Fibroblast of lung (primary cell): Measurements from ENCODE around the gene TSPAN9. TPM values are rescaled to one million over a fixed set of nuclear protein-coding genes. Genes with fewer than 3 reads are reported as not detected.

Experiments used
- DNase-seq, 2 donors: peaks; one replicate each; pipeline versions ENCODE4 v3.0.0 to v3.0.0-alpha.2; 2010; ENCODE audit warnings: low read depth in 2 of 2
- H2AFZ ChIP-seq: 2 replicates; pipeline ENCODE4 v1.5.1; 2012; ENCODE audit warnings: low read length, control low read depth, inconsistent platforms
- H3K27ac ChIP-seq: 2 replicates; pipeline ENCODE4 v1.5.1; 2011; ENCODE audit warnings: low read length, control low read depth; ENCODE audit not compliant: insufficient read depth
- H3K27me3 ChIP-seq: 2 replicates; pipeline ENCODE4 v1.5.1; 2011; ENCODE audit warnings: mild to moderate bottlenecking, low read length; ENCODE audit not compliant: control insufficient read depth, insufficient read depth
- H3K36me3 ChIP-seq: 2 replicates; pipeline ENCODE4 v1.5.1; 2011; ENCODE audit warnings: low read length; ENCODE audit not compliant: control insufficient read depth, insufficient read depth
- H3K4me1 ChIP-seq: 2 replicates; pipeline ENCODE4 v1.5.1; 2011; ENCODE audit warnings: low read length; ENCODE audit not compliant: control insufficient read depth, insufficient read depth; ENCODE audit errors: extremely low read depth
- H3K4me2 ChIP-seq: 2 replicates; pipeline ENCODE4 v1.5.1; 2011; ENCODE audit warnings: low read length, control low read depth; ENCODE audit not compliant: insufficient read depth; ENCODE audit errors: extremely low read depth
- H3K4me3 ChIP-seq, 4 experiments: fragments of 200-600 bp in 1 of 4; sonication (generic) in 1 of 4; replicated peaks in 1 of 4; 2 replicates each; pipeline ENCODE4 v1.5.1; 2011 to 2016; ENCODE audit warnings: low read length in 4 of 4, low read depth in 3 of 4, mild to moderate bottlenecking in 3 of 4, control low read depth in 2 of 4, inconsistent platforms in 1 of 4, mixed read lengths in 1 of 4; ENCODE audit not compliant: insufficient read depth in 1 of 4; ENCODE audit errors: control extremely low read depth in 1 of 4
- H3K79me2 ChIP-seq: 2 replicates; pipeline ENCODE4 v1.5.1; 2012; ENCODE audit warnings: mild to moderate bottlenecking, low read length, inconsistent platforms; ENCODE audit not compliant: control insufficient read depth, insufficient read depth
- H3K9ac ChIP-seq: 2 replicates; pipeline ENCODE4 v1.5.1; 2011; ENCODE audit warnings: mild to moderate bottlenecking, low read length, control low read depth; ENCODE audit not compliant: insufficient read depth
- H3K9me3 ChIP-seq: 2 replicates; pipeline ENCODE4 v1.5.1; 2012; ENCODE audit warnings: low read depth, low read length; ENCODE audit not compliant: control insufficient read depth, insufficient read depth
- H4K20me1 ChIP-seq: 2 replicates; pipeline ENCODE4 v1.5.1; 2011; ENCODE audit warnings: low read length; ENCODE audit not compliant: control insufficient read depth, insufficient read depth; ENCODE audit errors: extremely low read depth
- CTCF ChIP-seq, 2 donors: IDR thresholded peaks in 1 of 2; conservative IDR thresholded peaks in 1 of 2; 1 replicate in 1 of 2; 2 replicates in 1 of 2; pipeline ENCODE4 v1.5.1; 2011 to 2012; ENCODE audit warnings: low read length in 2 of 2, control low read depth in 1 of 2, inconsistent platforms in 1 of 2, low read depth in 1 of 2, mild to moderate bottlenecking in 1 of 2
- EZH2 ChIP-seq: IDR thresholded peaks from 2 replicates; pipeline ENCODE4 v1.5.1; 2012; ENCODE audit warnings: low read length, control low read depth, mild to moderate bottlenecking; ENCODE audit errors: missing control alignments
- polyA plus RNA-seq, 2 donors: library from polyadenylated mRNA; depleted of rRNA in 1 of 2; stranded (reverse) in 1 of 2; unstranded in 1 of 2; fragments of >200 nt; gene quantifications; 2 replicates each; pipeline ENCODE4 v1.2.1, GENCODE V29; 2011 to 2012; ENCODE audit warnings: missing spikeins in 1 of 2
- total RNA-seq: library from RNA; depleted of rRNA; stranded (reverse); fragments of >200 nt; gene quantifications from 2 replicates; pipeline ENCODE4 v1.2.1, GENCODE V29; 2014

TSPAN9 gene
- total and polyA plus RNA-seq, 2 donors (not counting 1 experiment from before 2014, with no cell fraction given), result 31.1 to 35.2 TPM

- no peak for TF ChIP-seq EZH2
- no peak for TF ChIP-seq CTCF (conservative IDR thresholded peaks at IDR 0.05 in 1 of 2, IDR thresholded peaks at IDR 0.05 in 1 of 2; ENCODE audit: low read depth in 1 of 2, low read length in 2 of 2)
- no peak overlapping the region for H3K4me2 ChIP-seq
Observed at GRCh38 chr12:3326156-3326849, 249.1 kb downstream of the TSPAN9 start.

GRCh38 chr12:3326850-3327780 is 249.9 kb downstream of the TSPAN9 start:
- Histone ChIP-seq H3K4me3 (no peak overlapping the region), H3K79me2 (no peaks in the 10 kb centered on the region), H2AFZ (no peak overlapping the region), H3K9ac (no peak overlapping the region), H4K20me1 (no peaks in the 10 kb centered on the region), H3K4me2 (no peak overlapping the region), H3K27ac (no peak overlapping the region), H3K4me1 (no peaks in the 10 kb centered on the region), H3K9me3 (no peaks in the 10 kb centered on the region), H3K36me3 (no peaks in the 10 kb centered on the region), H3K27me3 (peaks cover 3% of the 10 kb centered on the region)
- TF ChIP-seq CTCF (conservative IDR thresholded peaks at IDR 0.05 in 1 of 2, IDR thresholded peaks at IDR 0.05 in 1 of 2; ENCODE audit: low read depth in 1 of 2, low read length in 2 of 2) (no peak), EZH2 (no peak)
- no peak for DNase-seq

More at GRCh38 chr12:3326156-3326849, 249.1 kb downstream of the TSPAN9 start:
- no peak overlapping the region for H3K9ac ChIP-seq
- H2AFZ ChIP-seq, result no peak overlapping the region
- H3K9me3 ChIP-seq, result no peaks in the 10 kb centered on the region
- H3K79me2 ChIP-seq, result no peaks in the 10 kb centered on the region
- peaks cover 3% of the 10 kb centered on the region for H3K27me3 ChIP-seq
- H3K4me1 ChIP-seq, result no peaks in the 10 kb centered on the region
- no peaks in the 10 kb centered on the region for H4K20me1 ChIP-seq
- DNase-seq, result no peak
- H3K27ac ChIP-seq, result no peak overlapping the region
- no peak overlapping the region for H3K4me3 ChIP-seq
- H3K36me3 ChIP-seq, result no peaks in the 10 kb centered on the region

GRCh38 chr12:3328081-3328480 is 250.9 kb downstream of the TSPAN9 start:
- Histone ChIP-seq H3K79me2 (no peaks in the 10 kb centered on the region), H3K4me3 (no peak overlapping the region), H3K4me2 (no peak overlapping the region), H4K20me1 (no peaks in the 10 kb centered on the region), H3K27me3 (peaks cover 3% of the 10 kb centered on the region), H2AFZ (no peak overlapping the region), H3K9ac (no peak overlapping the region), H3K36me3 (no peaks in the 10 kb centered on the region), H3K9me3 (no peaks in the 10 kb centered on the region), H3K4me1 (no peaks in the 10 kb centered on the region), H3K27ac (no peak overlapping the region)
- DNase-seq, result no peak
- TF ChIP-seq CTCF (conservative IDR thresholded peaks at IDR 0.05 in 1 of 2, IDR thresholded peaks at IDR 0.05 in 1 of 2; ENCODE audit: low read depth in 1 of 2, low read length in 2 of 2), result no peak
- no peak for TF ChIP-seq EZH2
